LNCaP clone FGC (cell line): ENCODE measurements around the gene SLC25A26.

Source experiments
- DNase-seq: peaks from one replicate; pipeline ENCODE4 v3.0.0-alpha.2; 2011; ENCODE audit warnings: low read depth
- H3K4me3 ChIP-seq: 2 replicates; pipeline ENCODE4 v1.5.1; 2011; ENCODE audit warnings: mild to moderate bottlenecking, low read depth, low read length, control low read depth
- CTCF ChIP-seq: IDR thresholded peaks from 2 replicates; pipeline ENCODE4 v1.5.1; 2012; ENCODE audit warnings: mild to moderate bottlenecking; ENCODE audit not compliant: control insufficient read depth, insufficient read depth; ENCODE audit errors: extremely low read depth

SLC25A26 gene

GRCh38 chr3:66380200-66380932, 159.6 kb downstream of the SLC25A26 start:
- TF ChIP-seq CTCF: no peak
- no peak overlapping the region for H3K4me3 ChIP-seq
- DNase-seq: no peak

- H3K4me3 ChIP-seq: no peak overlapping the region
- TF ChIP-seq CTCF: no peak
- DNase-seq: no peak
Measured at GRCh38 chr3:66381626-66382025, 160.8 kb downstream of the SLC25A26 start.

- TF ChIP-seq CTCF: no peak
- H3K4me3 ChIP-seq: no peak overlapping the region
- no peak for DNase-seq
Measured at GRCh38 chr3:66382142-66382541, 161.3 kb downstream of the SLC25A26 start.

DNA sequence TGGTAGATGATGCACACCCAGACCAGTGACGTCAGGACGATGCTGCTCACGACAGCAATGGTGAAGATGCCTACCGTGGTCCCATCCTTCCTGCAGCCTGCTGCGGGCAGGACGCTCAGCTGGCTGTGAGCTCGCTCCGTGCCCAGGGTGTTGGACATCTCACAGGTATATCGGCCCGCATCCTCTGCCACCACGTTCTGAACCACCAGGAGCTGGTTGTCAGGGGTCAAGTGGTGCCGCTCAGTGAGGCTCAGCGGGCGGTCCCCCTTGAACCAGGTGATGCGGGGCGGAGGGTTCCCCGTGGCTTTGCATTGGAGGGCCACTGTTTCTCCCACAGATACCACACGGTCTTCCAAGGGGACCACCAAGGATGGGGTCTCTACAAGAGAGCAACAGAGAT, 162.2 kb downstream of the SLC25A26 start:
- TF ChIP-seq CTCF: no peak
- no peak overlapping the region for H3K4me3 ChIP-seq
- no peak for DNase-seq

GRCh38 chr3:66383998-66384745, 163.4 kb downstream of the SLC25A26 start:
- no peak for TF ChIP-seq CTCF
- DNase-seq: no peak
- no peak overlapping the region for H3K4me3 ChIP-seq

- no peak for TF ChIP-seq CTCF
- H3K4me3 ChIP-seq: no peak overlapping the region
Measured at GRCh38 chr3:66385066-66385465, 164.3 kb downstream of the SLC25A26 start.

More at GRCh38 chr3:66385066-66385465, 164.3 kb downstream of the SLC25A26 start:
- DNase-seq: no peak
